GM12878 (cell line): ENCODE results near the gene CARD14. TPM values are rescaled to one million over a fixed set of nuclear protein-coding genes. Genes with fewer than 3 reads are reported as not detected.

Experiments used
- ATAC-seq: fragments of 200-7000 bp; cut with Tn5 transposase; 3 replicates; pipeline ENCODE4 v1.9.1; 2020; ENCODE audit warnings: mild to moderate bottlenecking, moderate library complexity
- BruUV-seq: library from RNA; stranded (reverse); fragments of 400-500 nt; replicated peaks from 2 replicates; lab custom pipeline; 2021; lab: Mats Ljungman, UMichigan
- CTCF ChIA-PET: fragments of 300-600 bp; sonication (Branson Sonifier 250); formaldehyde crosslinking; extraction: SDS; loops from one replicate; lab custom pipeline; 2021; ENCODE audit warnings: inconsistent platforms; lab: Yijun Ruan, JAX
- POLR2A ChIA-PET: fragments of 350-600 bp; formaldehyde crosslinking; extraction: SDS; loops from one replicate; lab custom pipeline; 2021; ENCODE audit warnings: inconsistent platforms; lab: Charles Lee
- RAD21 ChIA-PET: fragments of 300-600 bp; sonication (Branson Sonifier 250); formaldehyde crosslinking; loops from one replicate; lab custom pipeline; 2023; ENCODE audit warnings: antibody characterized with exemption; ENCODE audit not compliant: unreplicated experiment; lab: Charles Lee
- SMC1A ChIA-PET: fragments of 300-600 bp; sonication (Branson Sonifier 250); formaldehyde crosslinking; loops from one replicate; lab custom pipeline; 2023; ENCODE audit not compliant: unreplicated experiment, uncharacterized antibody; lab: Charles Lee
- DNase-seq: peaks from one replicate; pipeline ENCODE4 v3.0.0-alpha.2; 2011; ENCODE audit warnings: low read depth, low spot score
- FAIRE-seq: peaks from 3 replicates; lab custom pipeline; 2011; peaks lifted over from hg19 to GRCh38; lab: Jason Lieb, UNC
- H2AFZ ChIP-seq: 2 replicates; pipeline ENCODE4 v1.6.0; 2011; ENCODE audit warnings: low read depth, low read length, control low read depth; ENCODE audit not compliant: control insufficient read depth
- H3K27ac ChIP-seq: 2 replicates; pipeline ENCODE4 v1.5.1; 2011; ENCODE audit warnings: control low read depth; ENCODE audit not compliant: control insufficient read depth, insufficient read depth
- H3K27me3 ChIP-seq, 2 experiments: replicated peaks in 1 of 2; 2 replicates each; pipeline versions ENCODE4 v1.6.0 to v1.6.1; 2011; ENCODE audit warnings: low read length in 1 of 2; ENCODE audit not compliant: control insufficient read depth in 2 of 2, insufficient read depth in 2 of 2
- H3K36me3 ChIP-seq, 2 experiments: 2 replicates each; pipeline ENCODE4 v1.5.1; 2011; ENCODE audit warnings: low read length in 1 of 2; ENCODE audit not compliant: control insufficient read depth in 2 of 2, insufficient read depth in 2 of 2
- H3K4me1 ChIP-seq: 2 replicates; pipeline ENCODE4 v1.6.1; 2011; ENCODE audit warnings: mild to moderate bottlenecking, low read length, moderate library complexity, mixed read lengths; ENCODE audit not compliant: control insufficient read depth, insufficient read depth
- H3K4me2 ChIP-seq: 2 replicates; pipeline ENCODE4 v1.6.0; 2011; ENCODE audit warnings: control low read depth; ENCODE audit not compliant: control insufficient read depth, insufficient read depth
- H3K4me3 ChIP-seq: fragments of 200-600 bp; sonication (generic); 2 replicates; pipeline ENCODE4 v1.5.1; 2016
- H3K79me2 ChIP-seq: 2 replicates; pipeline ENCODE4 v1.6.0; 2011; ENCODE audit warnings: low read length; ENCODE audit not compliant: control insufficient read depth, insufficient read depth
- H3K9ac ChIP-seq: 2 replicates; pipeline ENCODE4 v1.8.0; 2011; ENCODE audit warnings: low read length, control low read depth, mixed read lengths; ENCODE audit not compliant: control insufficient read depth, insufficient read depth
- H3K9me3 ChIP-seq: replicated peaks from 3 replicates; pipeline ENCODE4 v1.5.1; 2011; ENCODE audit warnings: mild to moderate bottlenecking, low read length; ENCODE audit not compliant: control insufficient read depth, insufficient read depth
- H4K20me1 ChIP-seq: 2 replicates; pipeline ENCODE4 v1.6.0; 2011; ENCODE audit not compliant: control insufficient read depth, insufficient read depth
- BHLHE40 ChIP-seq, 2 experiments: fragments of 450-650 bp in 1 of 2; IDR thresholded peaks; 2 replicates each; pipeline ENCODE4 v1.6.1; 2011 to 2017; ENCODE audit warnings: low read depth in 2 of 2, borderline replicate concordance in 1 of 2, improper control_type of control experiment in 1 of 2, low read length in 1 of 2, mild to moderate bottlenecking in 1 of 2
- ETV6 ChIP-seq, 2 experiments: fragments of 450-650 bp in 1 of 2; IDR thresholded peaks in 1 of 2; conservative IDR thresholded peaks in 1 of 2; 2 replicates each; pipeline ENCODE4 v1.6.1; 2014; ENCODE audit warnings: antibody characterized with exemption in 1 of 2, borderline replicate concordance in 1 of 2, low read depth in 1 of 2, mild to moderate bottlenecking in 1 of 2, moderate library complexity in 1 of 2
- FOXM1 ChIP-seq: IDR thresholded peaks from 2 replicates; pipeline ENCODE4 v1.6.1; 2012; ENCODE audit warnings: low read depth, mild to moderate bottlenecking, inconsistent platforms, low read length, moderate library complexity
- GABPA ChIP-seq: IDR thresholded peaks from 2 replicates; pipeline ENCODE4 v1.6.1; 2014; ENCODE audit warnings: antibody characterized with exemption, low read depth, mild to moderate bottlenecking, inconsistent platforms
- HDAC6 ChIP-seq: fragments of 200-600 bp; sonication (generic); IDR thresholded peaks from one replicate; pipeline ENCODE4 v1.8.0; 2017; ENCODE audit warnings: antibody characterized with exemption; ENCODE audit not compliant: unreplicated experiment
- NR2C1 ChIP-seq: fragments of 450-650 bp; IDR thresholded peaks from 2 replicates; pipeline ENCODE4 v1.6.1; 2017; ENCODE audit warnings: antibody characterized with exemption, mild to moderate bottlenecking, moderate library complexity
- POLR2AphosphoS5 ChIP-seq: IDR thresholded peaks from 2 replicates; pipeline ENCODE4 v1.6.1; 2011; ENCODE audit warnings: mild to moderate bottlenecking, low read length, inconsistent platforms
- RCOR1 ChIP-seq: conservative IDR thresholded peaks from 2 replicates; pipeline ENCODE4 v1.6.1; 2012; ENCODE audit warnings: low read depth, low read length, improper control_type of control experiment
- RUNX3 ChIP-seq: IDR thresholded peaks from 2 replicates; pipeline ENCODE4 v1.6.1; 2012; ENCODE audit warnings: low read length, inconsistent platforms
- SKIL ChIP-seq: fragments of 450-650 bp; IDR thresholded peaks from 2 replicates; pipeline ENCODE4 v1.6.1; 2017; ENCODE audit warnings: mild to moderate bottlenecking, low read depth, inconsistent platforms; ENCODE audit not compliant: poor library complexity, severe bottlenecking
- SREBF2 ChIP-seq: IDR thresholded peaks from 2 replicates; pipeline ENCODE4 v1.6.1; 2012; ENCODE audit warnings: mild to moderate bottlenecking, low read length
- TAF1 ChIP-seq: IDR thresholded peaks from 2 replicates; pipeline ENCODE4 v1.6.1; 2011; ENCODE audit warnings: mild to moderate bottlenecking, low read depth, low read length, borderline replicate concordance
- ZBED1 ChIP-seq: IDR thresholded peaks from 2 replicates; pipeline ENCODE4 v1.6.1; 2016; ENCODE audit warnings: borderline replicate concordance
- ZSCAN29 ChIP-seq: fragments of 450-650 bp; IDR thresholded peaks from 2 replicates; pipeline ENCODE4 v1.6.1; 2017; ENCODE audit warnings: mild to moderate bottlenecking, moderate library complexity
- WGBS: methylation state at CpG from one replicate; pipeline ENCODE4 v1.1.6; 2016; ENCODE audit warnings: low lambda C conversion rate; ENCODE audit not compliant: insufficient replicate concordance, insufficient coverage; ENCODE audit errors: missing lambda C conversion rate; 5-methylcytosine and 5-hydroxymethylcytosine counted together
- in situ Hi-C: fragments of 300-500 bp; cut with MboI; formaldehyde crosslinking; loops from 9 replicates; pipeline ENCODE4 v1.14.3; 2018; ENCODE audit warnings: mixed read lengths
- intact Hi-C: fragments of 100-400 bp; cut with micrococcal nuclease; formaldehyde crosslinking; loops from one replicate; pipeline ENCODE4 v1.14.2; 2022; ENCODE audit not compliant: unreplicated experiment
- polyA plus RNA-seq, 11 experiments: library from polyadenylated mRNA; depleted of rRNA in 4 of 11; unstranded in 6 of 11; stranded (reverse) in 5 of 11; fragments of >200 nt; fragmentation: Nextera tagmentation in 4 of 11; fragmentation: Illumina TruSeq in 1 of 11; extraction: Ambion mirVana in 4 of 11; extraction: Trizol in 1 of 11; gene quantifications; 1 replicate in 1 of 11; 2 replicates in 10 of 11; pipeline versions ENCODE4 v1.2.1 to v1.2.3, GENCODE V29; 2011 to 2016; ENCODE audit warnings: inconsistent platforms in 2 of 11, missing spikeins in 2 of 11, low read depth in 1 of 11
- total RNA-seq, 4 experiments: library from RNA; depleted of rRNA in 3 of 4; stranded (reverse); fragments of >200 nt in 3 of 4; fragmentation: Illumina TruSeq in 1 of 4; extraction: Trizol in 1 of 4; gene quantifications; 2 replicates each; pipeline versions ENCODE4 v1.2.1 to v1.2.3, GENCODE V29; 2013 to 2021

CARD14 gene
- total and polyA plus RNA-seq, 10 of the 15 experiments (the other 5 are each of a cell fraction or from before 2014, with no cell fraction given), result 0.08 to 0.15 TPM; not detected in 8

- FAIRE-seq, result no peak
- H3K4me1 ChIP-seq, result no peaks in the 10 kb centered on the region
- intact Hi-C loops (no loop called here), in situ Hi-C loops (no loop called here)
- TF ChIP-seq SREBF2, result no peak
- no peak for TF ChIP-seq ZBED1
- no peak for TF ChIP-seq RUNX3
- TF ChIP-seq ETV6 (conservative IDR thresholded peaks at IDR 0.05 in 1 of 2, IDR thresholded peaks at IDR 0.05 in 1 of 2; ENCODE audit: borderline replicate concordance in 1 of 2, low read depth in 1 of 2), result no peak
- DNase-seq, result no peak
- ChIA-PET SMC1A (no interaction called here), CTCF (no interaction called here), POLR2A (no interaction called here), RAD21 (no interaction called here)
- no peak overlapping the region for H3K9ac ChIP-seq
- no peak overlapping the region for H3K27ac ChIP-seq
- no peaks in the 10 kb centered on the region for H3K9me3 ChIP-seq
- 53% methylated on average over 6 of the region's 6 CpGs for WGBS
- no TSS peak for BruUV-seq
- no peak overlapping the region for H2AFZ ChIP-seq
- H3K4me3 ChIP-seq, result no peak overlapping the region
- no peaks in the 10 kb centered on the region for H3K79me2 ChIP-seq
- no peak overlapping the region for H3K4me2 ChIP-seq
- no peaks in the 10 kb centered on the region for H3K36me3 ChIP-seq
- H3K27me3 ChIP-seq, result peaks cover 0 to 2% of the 10 kb centered on the region in 2 experiments; a peak in 1 of 4 replicates
- no peak for ATAC-seq
- no peaks in the 10 kb centered on the region for H4K20me1 ChIP-seq
Measured at GRCh38 chr17:80173916-80174315, 4.1 kb downstream of the CARD14 start.

- FAIRE-seq, result no peak
- BruUV-seq, result no TSS peak
- TF ChIP-seq FOXM1 (no peak), SKIL (no peak), NR2C1 (no peak), ZSCAN29 (no peak), BHLHE40 (IDR thresholded peaks at IDR 0.05; ENCODE audit: borderline replicate concordance in 1 of 2, low read depth in 2 of 2, low read length in 1 of 2) (no peak), POLR2AphosphoS5 (no peak), RUNX3 (no peak), GABPA (no peak), RCOR1 (no peak), TAF1 (no peak), HDAC6 (no peak)
Measured at GRCh38 chr17:80176757-80177156, 6.9 kb downstream of the CARD14 start.

More at GRCh38 chr17:80176757-80177156, 6.9 kb downstream of the CARD14 start:
- Histone ChIP-seq H3K4me1 (no peaks in the 10 kb centered on the region), H4K20me1 (no peaks in the 10 kb centered on the region), H3K4me2 (no peak overlapping the region), H3K27ac (no peak overlapping the region), H2AFZ (no peak overlapping the region), H3K79me2 (no peaks in the 10 kb centered on the region), H3K27me3 (peaks cover 0 to 3% of the 10 kb centered on the region in 2 experiments; a peak in 1 of 4 replicates), H3K9me3 (no peaks in the 10 kb centered on the region), H3K4me3 (no peak overlapping the region), H3K9ac (no peak overlapping the region), H3K36me3 (no peaks in the 10 kb centered on the region)
- POLR2A ChIA-PET, result interaction anchor here (0.5 to 0.7 kb wide), 2 partner anchors 67 to 95 kb away, joined by 3 to 4 read pairs; no protein-coding TSS in a partner anchor
- RAD21 ChIA-PET, result no interaction called here
- intact Hi-C loops, result no loop called here
- ATAC-seq (no peak), DNase-seq (no peak)
- in situ Hi-C loops, result no loop called here
- WGBS, result 56% methylated on average over 11 of the region's 11 CpGs
- SMC1A ChIA-PET, result interaction anchor here (0.7 kb wide), 1 partner anchor 250 kb away, joined by 4 read pairs; no protein-coding TSS in a partner anchor
- CTCF ChIA-PET, result interaction anchor here (0.9 kb wide), 1 partner anchor 49 kb away, joined by 5 read pairs; no protein-coding TSS in a partner anchor
